ENCODE results near the gene EVI5L. TPM values are rescaled to one million over a fixed set of nuclear protein-coding genes. Genes with fewer than 3 reads are reported as not detected.

Gene EVI5L
- total and polyA plus RNA-seq, 2 of the 13 experiments (the other 11 are each of a cell fraction or from before 2014, with no cell fraction given): 1.7 to 2.4 TPM

- no peak overlapping the region for H2AFZ ChIP-seq (ENCODE audit: low read length)
- no peak for FAIRE-seq
- H3K9ac ChIP-seq (ENCODE audit: insufficient read depth, low read depth, low read length): no peak overlapping the region
- ChIA-PET POLR2A (no interaction called here), CTCF (ENCODE audit: low intra/inter-chr PET ratio, low total read pairs) (no interaction called here)
- no peaks in the 10 kb centered on the region for H3K9me3 ChIP-seq (ENCODE audit: low read length)
- peaks cover 0 to 5% of the 10 kb centered on the region in 2 experiments; a peak in 2 of 5 replicates for H3K27me3 ChIP-seq (ENCODE audit: control insufficient read depth in 1 of 2, insufficient read depth in 2 of 2, low read length in 2 of 2)
- H3K79me2 ChIP-seq (ENCODE audit: insufficient read depth, low read length): no peaks in the 10 kb centered on the region
- WGBS (ENCODE audit: low lambda C conversion rate): 82% methylated on average over 20 of the region's 23 CpGs
- BruUV-seq (replicated peaks): no TSS peak
- ATAC-seq: no peak
- no peaks in the 10 kb centered on the region for H4K20me1 ChIP-seq (ENCODE audit: insufficient read depth, low read length)
- no peak overlapping the region for H3K27ac ChIP-seq (ENCODE audit: extremely low read length, insufficient read depth, low read length)
- intact Hi-C loops (cut with micrococcal nuclease; ENCODE audit: unreplicated experiment): no loop called here
- in situ Hi-C loops (cut with HindIII; ENCODE audit: extremely low pct_ligation_motif_present, low pct_unique_long_range_greater_than_20kb): no loop called here
- H3K4me3 ChIP-seq (replicated peaks in 1 of 3; ENCODE audit: insufficient read depth in 1 of 3, low read depth in 2 of 3, low read length in 3 of 3): no peak overlapping the region
- H3K4me2 ChIP-seq (ENCODE audit: low read depth, low read length): no peak overlapping the region
- peaks cover 34% of the 10 kb centered on the region for H3K4me1 ChIP-seq (ENCODE audit: insufficient read depth, low read length)
- H3K36me3 ChIP-seq (replicated peaks in 1 of 2; ENCODE audit: control insufficient read depth in 1 of 2, insufficient read depth in 2 of 2, low read length in 2 of 2): no peaks in the 10 kb centered on the region
- DNase-seq (ENCODE audit: low spot score): no peak
- TF ChIP-seq SCMH1 (CRISPR knock-in tag; IDR thresholded peaks at IDR 0.05; ENCODE audit: borderline replicate concordance): no peak
- no peak for TF ChIP-seq ZNF225 (CRISPR knock-in tag; IDR thresholded peaks at IDR 0.05)
- TF ChIP-seq HNRNPUL1 (IDR thresholded peaks at IDR 0.05; ENCODE audit: low read depth, low read length): no peak
- TF ChIP-seq ATRX (CRISPR knock-in tag; IDR thresholded peaks at IDR 0.05; ENCODE audit: borderline replicate concordance): no peak
- TF ChIP-seq HOXD1 (CRISPR knock-in tag; IDR thresholded peaks at IDR 0.05): no peak
These were observed 17.6 kb downstream of the EVI5L start for GRCh38 chr19:7847664-7848063.

GRCh38 chr19:7848779-7849457 lies 18.9 kb downstream of the EVI5L start:
- in situ Hi-C loops (cut with HindIII; ENCODE audit: extremely low pct_ligation_motif_present, low pct_unique_long_range_greater_than_20kb) (no loop called here), intact Hi-C loops (cut with micrococcal nuclease; ENCODE audit: unreplicated experiment) (no loop called here)
- peaks cover 38% of the 10 kb centered on the region for H3K4me1 ChIP-seq (ENCODE audit: insufficient read depth, low read length)
- no peak overlapping the region for H3K9ac ChIP-seq (ENCODE audit: insufficient read depth, low read depth, low read length)
- no peak overlapping the region for H2AFZ ChIP-seq (ENCODE audit: low read length)
- H3K9me3 ChIP-seq (ENCODE audit: low read length): no peaks in the 10 kb centered on the region
- TF ChIP-seq MTF1 (CRISPR knock-in tag; IDR thresholded peaks at IDR 0.05) (no peak), HNRNPLL (IDR thresholded peaks at IDR 0.05; ENCODE audit: low read depth, low read length, poor library complexity, severe bottlenecking) (no peak), PLSCR1 (CRISPR knock-in tag; IDR thresholded peaks at IDR 0.05; ENCODE audit: borderline replicate concordance) (no peak), SNRNP70 (IDR thresholded peaks at IDR 0.05; ENCODE audit: low read depth, low read length) (no peak), ETV5 (CRISPR knock-in tag; IDR thresholded peaks at IDR 0.05; ENCODE audit: borderline replicate concordance) (no peak), HINFP (CRISPR knock-in tag; IDR thresholded peaks at IDR 0.05; ENCODE audit: low read depth) (no peak), CHD2 (IDR thresholded peaks at IDR 0.05; ENCODE audit: low read depth, low read length) (no peak)
- no peaks in the 10 kb centered on the region for H4K20me1 ChIP-seq (ENCODE audit: insufficient read depth, low read length)
- no peaks in the 10 kb centered on the region for H3K79me2 ChIP-seq (ENCODE audit: insufficient read depth, low read length)
- H3K4me2 ChIP-seq (ENCODE audit: low read depth, low read length): no peak overlapping the region
- BruUV-seq (replicated peaks): no TSS peak
- H3K27ac ChIP-seq (ENCODE audit: extremely low read length, insufficient read depth, low read length): no peak overlapping the region
- WGBS (ENCODE audit: low lambda C conversion rate): 92% methylated on average over 7 of the region's 34 CpGs
- ATAC-seq (no peak), FAIRE-seq (no peak), DNase-seq (ENCODE audit: low spot score) (no peak)
- CTCF ChIA-PET (ENCODE audit: low intra/inter-chr PET ratio, low total read pairs): no interaction called here
- H3K36me3 ChIP-seq (replicated peaks in 1 of 2; ENCODE audit: control insufficient read depth in 1 of 2, insufficient read depth in 2 of 2, low read length in 2 of 2): no peaks in the 10 kb centered on the region
- no peak overlapping the region for H3K4me3 ChIP-seq (replicated peaks in 1 of 3; ENCODE audit: insufficient read depth in 1 of 3, low read depth in 2 of 3, low read length in 3 of 3)
- peaks cover 0 to 5% of the 10 kb centered on the region in 2 experiments; a peak in 2 of 5 replicates for H3K27me3 ChIP-seq (ENCODE audit: control insufficient read depth in 1 of 2, insufficient read depth in 2 of 2, low read length in 2 of 2)
- POLR2A ChIA-PET: no interaction called here
